NCI-H510A treated with DMSO at 0.1 percent for 48 hours (cell line): ENCODE results near the gene RPP30.
A peak's percentile ranks its signal among the peaks of the same experiment; 100 is the strongest.

Experiments used
- DNase-seq: peaks from one replicate; lab custom pipeline; 2025; lab: John Stamatoyannopoulos, UW

The RPP30 gene

GRCh38 chr10:90871766-90872647 lies at the start of gene RPP30:
RPP30 (plus strand) TSS chr10:90871974; CDS start chr10:90871987, 13 bp downstream.
- DNase-seq, result peak; percentile 79

- no peak for DNase-seq
These were observed 49.3 kb upstream of the RPP30 start for GRCh38 chr10:90822508-90822907.

GRCh38 chr10:90832111-90832510 lies 39.7 kb upstream of the RPP30 start:
- no peak for DNase-seq

GRCh38 chr10:90834326-90834725 lies 37.4 kb upstream of the RPP30 start:
- no peak for DNase-seq

GRCh38 chr10:90837486-90837885 lies 34.3 kb upstream of the RPP30 start:
- no peak for DNase-seq

GRCh38 chr10:90842725-90843124 lies 29.0 kb upstream of the RPP30 start:
- DNase-seq, result no peak

- DNase-seq, result no peak
These were observed 26.0 kb upstream of the RPP30 start for GRCh38 chr10:90845726-90846125.

GRCh38 chr10:90846746-90847145 lies 25.0 kb upstream of the RPP30 start:
- no peak for DNase-seq

GRCh38 chr10:90847436-90847835 lies 24.3 kb upstream of the RPP30 start:
- DNase-seq, result no peak

GRCh38 chr10:90849956-90850749 lies 21.6 kb upstream of the RPP30 start:
- DNase-seq, result no peak

- no peak for DNase-seq
These were observed 16.6 kb upstream of the RPP30 start for GRCh38 chr10:90855126-90855525.

GRCh38 chr10:90856261-90856660 lies 15.5 kb upstream of the RPP30 start:
- DNase-seq, result no peak

GRCh38 chr10:90856964-90857634 lies 14.7 kb upstream of the RPP30 start:
- DNase-seq, result peak; percentile 11

- peak; percentile 20 for DNase-seq
These were observed 13.9 kb upstream of the RPP30 start, which contains the start of gene HTR7 for GRCh38 chr10:90857635-90858460. HTR7 (minus strand) TSS chr10:90858039; CDS start chr10:90857671, 368 bp downstream.

- DNase-seq, result no peak
These were observed 13.3 kb upstream of the RPP30 start for GRCh38 chr10:90858461-90858968.

- DNase-seq, result no peak
These were observed 12.4 kb upstream of the RPP30 start for GRCh38 chr10:90859321-90859751.

GRCh38 chr10:90860790-90861189 lies 11.0 kb upstream of the RPP30 start:
- no peak for DNase-seq

GRCh38 chr10:90862908-90863514 lies 8.8 kb upstream of the RPP30 start:
- DNase-seq, result peak; percentile 4

- DNase-seq, result no peak
These were observed 6.4 kb upstream of the RPP30 start for GRCh38 chr10:90865401-90865800.

- DNase-seq, result no peak
These were observed 5.7 kb upstream of the RPP30 start for GRCh38 chr10:90866050-90866598.
